DMS53 (cell line): ENCODE data around the gene RANBP2.
"Not testable (repeated sequence)": the region's sequence is repeated elsewhere in the genome, so short reads cannot be mapped to it uniquely, and the experiment has no call there.

Experiments used
- DNase-seq: peaks from one replicate; lab custom pipeline; 2025; lab: John Stamatoyannopoulos, UW

RANBP2 gene

DNA sequence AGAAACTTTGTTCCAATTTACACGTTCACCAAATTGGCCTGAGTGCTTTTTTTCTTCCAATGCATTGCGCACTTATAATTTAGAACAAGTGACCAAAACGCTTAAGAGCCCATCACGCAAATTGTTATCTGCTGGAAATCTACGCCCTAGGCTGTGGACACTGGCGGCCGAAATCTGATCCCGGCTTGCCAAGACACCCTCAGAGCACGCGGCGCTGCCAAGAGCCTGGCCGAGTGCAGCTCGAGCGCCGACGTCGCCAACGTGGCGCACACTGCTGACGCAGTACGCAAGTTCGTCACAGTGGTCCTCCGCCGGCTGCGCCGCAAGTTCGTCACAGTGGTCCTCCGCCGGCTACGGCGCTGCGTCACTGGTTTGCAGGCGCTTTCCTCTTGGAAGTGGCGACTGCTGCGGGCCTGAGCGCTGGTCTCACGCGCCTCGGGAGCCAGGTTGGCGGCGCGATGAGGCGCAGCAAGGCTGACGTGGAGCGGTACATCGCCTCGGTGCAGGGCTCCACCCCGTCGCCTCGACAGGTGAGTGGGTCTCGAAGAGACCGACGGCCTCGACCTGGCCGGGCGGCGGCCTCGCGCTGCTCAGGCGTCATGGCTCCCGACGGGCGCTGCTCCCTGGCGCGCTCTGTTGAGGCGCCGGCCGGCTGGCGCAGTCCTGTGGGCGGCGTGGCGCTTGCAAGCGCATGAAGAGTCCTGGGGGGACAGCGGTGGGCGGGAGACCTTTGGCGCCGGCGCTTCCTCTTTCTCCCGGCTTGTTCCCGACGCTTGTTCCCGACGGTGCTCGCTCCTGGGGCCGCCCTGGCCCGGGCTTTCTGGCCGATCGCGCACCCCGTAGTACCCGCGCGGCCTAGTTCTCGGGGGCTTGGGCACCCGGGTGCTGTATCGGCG is at the start of gene RANBP2:
Gene RANBP2, plus strand, starts transcription at position 334 of the 896 bp plus-strand sequence. Its CDS starts 125 bp downstream, at position 459.
- DNase-seq, result peak; percentile 100

DNA sequence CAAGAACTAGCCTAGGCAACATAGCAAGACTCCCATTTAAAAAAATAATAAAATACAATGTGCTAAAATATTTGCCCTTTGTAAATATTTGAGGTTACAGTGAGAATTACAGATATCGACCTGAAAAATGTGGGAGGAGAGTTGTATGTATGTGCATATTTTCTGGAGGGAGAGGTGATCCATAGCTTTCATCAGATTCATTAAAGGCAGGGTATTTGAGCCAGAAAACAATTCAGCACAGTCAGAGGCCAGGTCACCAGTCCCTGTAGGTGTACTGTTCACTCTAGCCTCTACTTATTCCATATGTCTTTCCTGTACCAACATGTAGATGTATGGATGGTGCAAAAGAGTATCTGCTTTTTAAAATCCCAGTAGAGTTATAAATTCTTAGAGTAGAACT is 49.0 kb upstream of the RANBP2 start:
- DNase-seq, result not testable (repeated sequence)

DNA sequence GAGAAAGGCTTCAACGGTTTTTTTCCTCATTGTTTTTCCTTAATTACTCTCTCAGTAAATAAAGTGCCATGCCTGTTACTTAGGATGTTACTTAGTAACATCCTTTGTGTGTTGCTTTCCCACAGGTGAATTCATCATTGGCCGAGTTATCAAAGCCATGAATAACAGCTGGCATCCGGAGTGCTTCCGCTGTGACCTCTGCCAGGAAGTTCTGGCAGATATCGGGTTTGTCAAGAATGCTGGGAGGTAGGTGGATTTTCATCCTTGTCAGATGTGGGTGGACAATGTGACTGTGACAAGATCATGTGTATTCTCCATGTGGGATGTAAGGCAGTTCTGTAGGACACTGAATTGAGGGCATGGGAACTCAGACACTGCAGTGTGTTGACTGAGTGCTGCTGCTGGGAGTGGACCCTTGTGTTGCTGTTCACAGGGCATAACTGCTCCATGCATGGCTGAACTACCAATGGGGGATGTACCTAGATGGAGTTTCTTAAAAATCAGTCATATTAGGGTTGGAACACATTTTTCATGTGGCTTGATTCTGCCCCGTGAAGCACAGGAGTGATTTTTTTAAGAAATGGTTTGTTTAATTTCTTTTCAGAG is 47.0 kb upstream of the RANBP2 start:
- DNase-seq, result not testable (repeated sequence)

DNA sequence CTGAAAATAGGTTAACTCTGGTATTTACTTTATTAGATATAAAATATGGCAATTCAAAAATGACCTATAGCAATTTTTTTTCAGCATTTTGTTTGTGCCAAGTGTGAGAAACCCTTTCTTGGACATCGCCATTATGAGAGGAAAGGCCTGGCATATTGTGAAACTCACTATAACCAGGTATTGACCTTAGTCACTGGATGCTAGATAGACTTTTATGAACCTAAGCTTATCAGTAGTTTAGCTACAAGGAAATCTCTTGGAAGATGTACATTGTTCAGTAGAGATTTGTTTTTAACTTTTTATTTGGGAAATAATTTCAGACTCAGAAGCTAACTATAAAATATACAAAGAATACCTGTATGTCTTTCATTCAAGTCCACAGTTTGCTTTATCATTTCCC is 42.8 kb upstream of the RANBP2 start:
- DNase-seq, result not testable (repeated sequence)

GRCh38 chr2:108677239-108677744 is 42.0 kb upstream of the RANBP2 start:
- DNase-seq, result not testable (repeated sequence)

DNA sequence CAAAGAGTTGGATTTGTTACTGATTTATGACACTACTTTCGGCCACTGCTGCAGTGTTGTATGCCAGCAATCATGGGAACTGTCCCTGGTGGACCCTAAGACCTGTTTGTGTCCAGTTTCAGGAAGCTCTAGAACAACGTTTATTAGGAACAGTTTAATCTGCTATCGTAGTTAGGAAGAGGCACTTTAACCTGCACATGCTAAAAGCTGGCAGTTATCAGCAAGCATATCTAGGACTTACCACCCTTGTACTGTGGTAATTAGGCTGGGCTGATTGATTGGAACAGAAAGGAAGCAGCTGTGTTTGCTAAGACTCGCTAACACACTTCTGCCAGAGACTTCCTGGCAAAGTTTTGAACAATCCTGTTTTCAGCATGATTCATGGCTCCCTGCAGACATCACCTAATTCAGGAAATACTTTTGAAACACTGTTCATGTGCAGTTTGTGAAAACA is 41.1 kb upstream of the RANBP2 start:
- DNase-seq, result peak; percentile 70

GRCh38 chr2:108680805-108681204 is 38.5 kb upstream of the RANBP2 start:
- not testable (repeated sequence) for DNase-seq

DNA sequence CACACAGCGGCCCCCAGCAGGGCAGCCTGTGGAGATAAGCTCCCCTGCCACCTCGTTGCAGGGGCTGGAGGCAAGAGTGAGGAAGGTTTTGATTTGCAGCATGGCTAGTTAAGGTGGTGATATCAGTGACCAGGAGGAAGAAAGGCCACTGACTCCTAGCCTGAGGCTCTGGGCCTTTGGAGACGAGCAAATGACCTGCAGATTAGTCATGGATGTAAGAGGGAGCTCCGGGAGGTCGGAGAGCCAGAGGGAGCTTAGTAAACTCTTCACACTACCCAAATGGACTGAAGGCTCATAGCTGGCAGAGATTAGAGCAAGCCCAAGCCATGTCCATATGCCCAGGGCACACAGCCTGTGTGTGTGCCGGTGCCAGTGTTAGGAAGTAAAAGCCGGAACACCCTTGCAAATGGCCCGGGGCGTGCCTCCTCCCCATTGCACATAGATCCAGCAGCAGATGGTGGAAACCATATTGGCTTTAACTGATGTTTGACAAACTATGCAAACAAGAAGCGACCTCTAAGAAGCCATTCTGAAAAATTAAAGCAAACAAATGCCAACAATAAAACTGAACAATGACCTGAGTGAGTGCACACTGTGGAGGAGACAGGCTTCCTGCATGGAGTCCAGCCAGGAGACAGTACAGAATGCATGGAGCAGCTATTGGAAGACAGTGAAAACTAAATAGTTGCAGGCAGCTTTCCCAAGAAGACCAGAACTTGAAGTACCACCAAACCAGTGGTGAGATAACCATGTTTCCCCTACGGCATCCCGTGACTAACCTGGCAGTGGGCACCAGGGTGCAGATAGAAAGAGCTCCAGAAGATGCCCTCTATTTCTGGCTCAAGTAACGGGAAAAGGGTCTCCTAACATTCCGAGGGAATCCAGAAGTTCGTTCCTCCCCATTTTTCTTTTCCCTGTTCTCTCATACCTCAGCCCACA is 30.2 kb upstream of the RANBP2 start:
- DNase-seq, result peak; percentile 76

GRCh38 chr2:108690001-108690400 is 29.3 kb upstream of the RANBP2 start:
- peak; percentile 26 for DNase-seq

- DNase-seq, result no peak
Observed at GRCh38 chr2:108691447-108691846, 27.8 kb upstream of the RANBP2 start.

- no peak for DNase-seq
Observed at GRCh38 chr2:108701208-108701607, 18.1 kb upstream of the RANBP2 start.

DNA sequence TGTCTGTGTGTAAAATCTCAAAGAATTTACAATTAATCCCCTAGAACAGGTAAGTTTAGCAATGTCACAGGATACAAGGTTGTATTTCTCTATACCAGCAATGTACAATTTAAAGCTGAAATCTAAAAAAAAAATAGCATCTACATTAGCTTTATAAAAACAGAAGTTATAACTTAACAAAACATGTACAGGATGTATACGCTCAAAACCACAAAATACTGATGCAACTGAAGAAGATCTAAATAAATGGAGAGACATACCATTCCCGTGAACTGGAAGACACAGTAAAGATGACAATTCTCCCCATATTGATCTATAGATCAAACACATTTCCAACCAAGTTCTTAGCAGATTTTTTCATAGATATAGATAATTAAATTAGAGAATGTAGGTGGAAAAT is 17.5 kb upstream of the RANBP2 start:
- DNase-seq, result no peak

DNA sequence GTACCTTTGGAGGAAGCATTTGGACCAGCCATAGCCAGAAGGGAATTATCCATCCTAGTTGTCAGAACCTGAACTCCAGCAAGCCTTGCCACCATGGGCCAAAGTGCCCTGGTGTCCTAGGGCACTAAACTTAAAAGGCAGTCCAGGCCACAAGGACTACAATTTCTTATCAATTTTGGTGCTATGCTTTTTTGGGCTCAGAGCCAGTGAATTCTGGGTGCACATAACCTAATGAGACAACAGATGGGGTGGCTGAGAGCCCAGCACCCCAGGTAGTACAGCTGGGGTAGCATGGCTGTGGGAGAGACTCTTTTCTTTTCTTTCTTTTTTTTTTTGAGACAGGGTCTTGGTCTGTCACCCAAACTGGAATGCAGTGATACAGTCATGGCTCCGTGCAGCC is 14.4 kb upstream of the RANBP2 start:
- no peak for DNase-seq

GRCh38 chr2:108707300-108707699 is 12.0 kb upstream of the RANBP2 start:
- DNase-seq, result no peak

GRCh38 chr2:108716971-108717370 is 2.3 kb upstream of the RANBP2 start:
- not testable (repeated sequence) for DNase-seq

DNA sequence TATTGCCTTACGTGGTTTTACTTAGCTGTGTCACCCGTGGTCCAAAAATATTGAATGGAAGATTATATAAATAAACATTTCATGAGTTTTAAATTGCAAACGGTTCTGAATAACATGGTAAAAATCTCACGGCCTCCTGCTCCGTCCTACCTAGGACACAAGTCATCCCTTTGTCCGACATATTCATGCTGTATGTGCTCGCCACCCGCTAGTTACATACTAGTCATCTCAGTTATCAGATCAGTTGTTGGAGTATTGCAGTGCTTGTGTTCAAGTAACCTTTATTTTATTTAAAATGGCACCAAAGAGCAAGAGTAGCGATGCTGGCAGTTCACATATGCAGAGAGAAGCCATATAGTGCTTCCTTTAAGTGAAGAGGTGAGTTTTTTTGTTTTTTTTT is 6.8 kb downstream of the RANBP2 start:
- DNase-seq, result not testable (repeated sequence)

GRCh38 chr2:108734656-108735055 is 15.4 kb downstream of the RANBP2 start:
- DNase-seq, result not testable (repeated sequence)

- DNase-seq, result not testable (repeated sequence)
Observed at GRCh38 chr2:108757973-108758372, 38.7 kb downstream of the RANBP2 start.

DNA sequence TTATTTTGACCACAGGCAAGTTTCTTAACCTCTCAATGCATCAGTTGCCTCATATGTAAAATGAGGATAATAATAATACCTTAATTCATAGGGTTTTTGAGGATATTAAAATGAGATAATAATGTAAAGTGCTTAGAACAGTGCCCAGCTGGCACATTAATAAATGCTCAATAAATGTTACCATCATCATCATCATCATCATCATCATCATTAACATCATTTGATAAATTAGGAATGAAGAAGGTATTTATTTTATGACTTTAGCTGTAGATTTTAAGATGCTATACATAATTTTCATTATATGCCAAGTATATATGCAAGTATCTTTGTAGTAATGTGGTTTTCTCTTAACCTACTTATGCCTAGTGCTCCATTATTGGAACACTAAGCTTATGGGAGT is 43.3 kb downstream of the RANBP2 start:
- DNase-seq, result not testable (repeated sequence)

GRCh38 chr2:108766671-108767070 is 47.4 kb downstream of the RANBP2 start:
- not testable (repeated sequence) for DNase-seq

DNA sequence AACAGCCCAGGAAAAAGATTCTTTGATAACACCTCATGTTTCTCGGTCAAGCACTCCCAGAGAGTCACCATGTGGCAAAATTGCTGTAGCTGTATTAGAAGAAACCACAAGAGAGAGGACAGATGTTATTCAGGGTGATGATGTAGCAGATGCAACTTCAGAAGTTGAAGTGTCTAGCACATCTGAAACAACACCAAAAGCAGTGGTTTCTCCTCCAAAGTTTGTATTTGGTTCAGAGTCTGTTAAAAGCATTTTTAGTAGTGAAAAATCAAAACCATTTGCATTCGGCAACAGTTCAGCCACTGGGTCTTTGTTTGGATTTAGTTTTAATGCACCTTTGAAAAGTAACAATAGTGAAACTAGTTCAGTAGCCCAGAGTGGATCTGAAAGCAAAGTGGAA is 48.6 kb downstream of the RANBP2 start:
- DNase-seq, result not testable (repeated sequence)

DNA sequence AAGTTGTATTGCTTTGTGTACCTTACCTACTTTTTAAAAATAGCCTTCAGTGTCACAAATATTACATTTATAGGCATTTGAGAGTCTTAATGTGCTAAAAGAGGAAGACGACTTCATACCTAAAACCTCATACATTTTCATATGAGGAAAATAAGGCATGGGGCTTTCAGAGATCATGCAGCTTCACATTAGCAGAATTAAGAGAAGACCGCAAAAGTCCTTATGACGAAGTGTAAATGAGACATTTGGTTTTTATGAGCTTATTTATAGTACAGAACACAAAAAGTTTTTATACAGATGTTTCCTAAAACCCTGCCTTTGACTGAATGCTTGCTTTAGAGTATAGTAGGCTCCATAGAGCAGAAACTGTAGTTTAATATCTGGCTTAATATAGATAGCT is 57.2 kb downstream of the RANBP2 start:
- DNase-seq, result no peak
